NOMO-1 treated with dmso at 0.1 percent for 144 hours (cell line): ENCODE data around the gene CEP41.
"Not testable (repeated sequence)": the region's sequence is repeated elsewhere in the genome, so short reads cannot be mapped to it uniquely, and the experiment has no call there.

Experiments used
- DNase-seq: peaks from one replicate; lab custom pipeline; 2025; ENCODE audit not compliant: unreplicated experiment; lab: John Stamatoyannopoulos, UW

The CEP41 gene

DNA sequence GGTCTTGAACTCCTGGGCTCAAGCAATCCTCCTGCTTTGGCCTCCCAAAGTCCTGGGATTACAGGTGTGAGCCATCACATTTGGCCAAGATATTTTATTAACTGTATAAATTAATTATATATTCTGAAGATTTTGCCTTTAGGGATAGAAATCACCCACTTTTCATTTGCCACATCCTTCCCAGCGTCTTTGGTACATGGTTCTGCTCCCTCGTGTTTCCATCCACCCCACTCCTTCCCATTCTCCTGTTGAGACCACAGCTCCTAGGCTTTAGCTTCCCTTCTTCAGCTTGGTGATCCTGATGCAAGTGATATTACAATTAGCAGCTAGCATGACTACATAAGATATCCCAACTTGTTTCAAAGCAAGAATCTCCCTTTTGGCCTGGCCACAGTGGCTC is 52.1 kb downstream of the CEP41 start:
- DNase-seq: no peak

- DNase-seq: no peak
These were observed 53.0 kb downstream of the CEP41 start for GRCh38 chr7:130387628-130388403.

DNA sequence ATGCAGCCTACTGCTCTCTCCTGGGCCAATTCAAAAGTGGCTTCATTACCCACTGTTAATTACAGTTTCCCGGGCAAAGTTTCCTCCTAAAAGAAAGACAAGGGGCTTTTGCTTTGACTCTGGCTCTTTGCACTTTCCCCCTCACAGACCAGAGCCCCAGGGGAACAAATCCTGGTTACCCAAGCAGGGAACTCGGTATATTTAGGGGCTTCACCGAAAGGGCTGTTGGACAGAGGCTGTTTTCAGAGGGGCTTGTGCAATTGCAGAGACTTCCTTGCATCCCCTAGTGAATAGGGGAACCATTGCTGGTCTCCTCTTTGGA is 53.5 kb downstream of the CEP41 start:
- DNase-seq: no peak

- no peak for DNase-seq
These were observed 53.9 kb downstream of the CEP41 start for GRCh38 chr7:130386876-130387275.

GRCh38 chr7:130385600-130386066 is 55.2 kb downstream of the CEP41 start:
- DNase-seq: no peak

GRCh38 chr7:130384841-130385599 is 55.8 kb downstream of the CEP41 start:
- no peak for DNase-seq

GRCh38 chr7:130384371-130384801 is 56.4 kb downstream of the CEP41 start:
- no peak for DNase-seq

DNA sequence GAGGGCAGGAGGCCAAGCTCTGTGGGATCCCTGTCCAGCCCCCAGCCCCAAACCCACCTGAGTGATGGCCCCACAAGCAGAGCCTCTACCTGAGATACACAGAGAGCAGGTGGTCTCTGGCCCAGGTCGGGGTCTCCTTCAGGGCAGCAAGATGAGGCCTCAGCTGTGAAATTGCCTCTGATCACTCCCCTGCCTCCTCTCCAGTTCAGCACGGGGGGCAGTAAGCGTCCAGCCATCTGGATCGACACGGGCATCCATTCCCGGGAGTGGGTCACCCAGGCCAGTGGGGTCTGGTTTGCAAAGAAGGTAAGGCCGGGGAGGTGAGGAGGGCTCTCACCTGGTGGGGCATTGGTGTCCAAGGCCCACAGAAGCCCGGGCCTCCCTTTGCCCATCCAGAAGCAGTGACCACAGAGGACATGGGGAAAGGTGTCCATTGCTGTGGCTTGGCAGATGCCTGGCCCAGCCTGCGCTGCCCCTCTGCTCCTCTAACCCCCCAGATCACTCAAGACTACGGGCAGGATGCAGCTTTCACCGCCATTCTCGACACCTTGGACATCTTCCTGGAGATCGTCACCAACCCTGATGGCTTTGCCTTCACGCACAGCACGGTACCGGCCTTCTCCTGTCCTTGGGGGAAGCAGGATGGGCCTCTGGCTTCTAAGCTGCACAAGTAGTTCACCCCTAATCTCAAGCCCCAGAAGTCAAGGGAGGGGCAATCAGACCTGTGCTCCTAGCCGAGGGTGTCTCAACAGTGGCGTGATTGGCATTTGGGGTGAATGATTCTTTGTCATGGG is 57.4 kb downstream of the CEP41 start:
- DNase-seq: no peak

DNA sequence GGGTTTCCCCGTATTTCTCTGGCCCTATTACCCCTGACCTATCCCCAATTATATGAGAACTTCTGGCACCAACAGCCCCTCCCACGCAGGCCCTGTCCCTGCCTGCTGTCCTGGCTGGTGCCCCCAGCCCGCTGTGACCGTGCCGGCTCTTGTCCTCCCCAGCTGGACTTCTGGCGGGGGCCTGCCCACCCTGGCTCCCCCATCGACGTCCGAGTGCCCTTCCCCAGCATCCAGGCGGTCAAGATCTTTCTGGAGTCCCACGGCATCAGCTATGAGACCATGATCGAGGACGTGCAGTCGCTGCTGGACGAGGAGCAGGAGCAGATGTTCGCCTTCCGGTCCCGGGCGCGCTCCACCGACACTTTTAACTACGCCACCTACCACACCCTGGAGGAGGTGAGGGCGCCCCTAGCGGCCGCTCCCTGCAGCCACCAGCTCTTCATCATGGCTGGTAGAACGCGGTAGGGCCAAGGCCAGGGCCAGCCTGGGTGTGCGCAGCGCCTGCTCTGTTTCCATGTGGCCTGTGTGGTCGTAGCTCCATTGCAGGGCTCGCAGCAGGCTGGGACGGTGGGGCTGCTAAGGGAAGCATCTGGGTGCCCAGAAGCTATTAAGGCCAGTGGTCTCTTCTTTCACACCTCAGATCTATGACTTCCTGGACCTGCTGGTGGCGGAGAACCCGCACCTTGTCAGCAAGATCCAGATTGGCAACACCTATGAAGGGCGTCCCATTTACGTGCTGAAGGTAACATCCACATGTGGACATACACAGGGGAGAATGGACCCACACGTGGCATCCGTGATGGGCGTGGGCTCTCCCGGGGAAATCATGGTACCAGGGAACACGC is 59.1 kb downstream of the CEP41 start:
- no peak for DNase-seq

- no peak for DNase-seq
These were observed 59.9 kb downstream of the CEP41 start for GRCh38 chr7:130380861-130381455.

GRCh38 chr7:130379921-130380860 is 60.6 kb downstream of the CEP41 start, which contains the start of gene CPA1:
TSS of gene CPA1 (plus strand) at chr7:130380494. CDS start at chr7:130380521, 27 bp downstream.
- no peak for DNase-seq

GRCh38 chr7:130379532-130379920 is 61.3 kb downstream of the CEP41 start:
- no peak for DNase-seq

- DNase-seq: no peak
These were observed 61.8 kb downstream of the CEP41 start for GRCh38 chr7:130379019-130379418.

GRCh38 chr7:130377178-130377577 is 63.6 kb downstream of the CEP41 start:
- no peak for DNase-seq

DNA sequence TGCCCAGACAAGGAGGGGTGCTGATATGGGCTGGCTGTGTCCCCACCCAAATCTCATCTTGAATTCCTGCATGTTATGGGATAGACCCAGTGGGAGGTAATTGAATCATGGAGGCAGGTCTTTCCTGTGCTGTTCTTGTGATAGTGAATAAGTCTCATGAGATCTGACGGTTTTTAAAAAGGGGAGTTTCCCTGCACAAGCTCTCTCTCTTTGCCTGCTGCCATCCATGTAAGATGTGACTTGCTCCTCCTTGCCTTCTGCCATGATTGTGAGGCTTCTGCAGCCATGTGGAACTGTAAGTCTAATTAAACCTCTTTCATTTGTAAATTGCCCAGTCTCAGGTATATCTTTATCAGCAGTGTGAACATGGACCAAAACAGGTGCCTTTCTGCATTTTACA is 64.4 kb downstream of the CEP41 start:
- DNase-seq: not testable (repeated sequence)

DNA sequence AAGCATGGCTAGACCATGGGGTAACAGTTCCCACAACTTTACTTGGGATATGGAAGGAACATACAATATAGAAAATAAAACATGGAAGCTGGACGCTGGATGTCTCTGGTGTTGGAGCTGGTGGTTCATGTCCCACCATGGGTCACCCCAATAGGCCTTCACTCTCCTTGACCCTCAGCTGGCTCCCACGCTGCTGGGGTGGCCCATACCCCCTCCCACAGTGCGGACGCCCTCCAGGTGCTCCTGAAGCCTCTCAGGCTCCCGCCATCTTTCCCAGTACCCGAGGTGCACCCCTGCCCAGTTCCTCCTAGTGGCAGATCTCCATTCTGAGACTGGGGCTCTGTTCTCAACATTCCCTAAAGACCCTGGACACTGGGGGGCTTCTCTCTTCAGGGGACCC is 66.3 kb downstream of the CEP41 start:
- DNase-seq: no peak

- DNase-seq: no peak
These were observed 68.2 kb downstream of the CEP41 start for GRCh38 chr7:130372402-130373165.

DNA sequence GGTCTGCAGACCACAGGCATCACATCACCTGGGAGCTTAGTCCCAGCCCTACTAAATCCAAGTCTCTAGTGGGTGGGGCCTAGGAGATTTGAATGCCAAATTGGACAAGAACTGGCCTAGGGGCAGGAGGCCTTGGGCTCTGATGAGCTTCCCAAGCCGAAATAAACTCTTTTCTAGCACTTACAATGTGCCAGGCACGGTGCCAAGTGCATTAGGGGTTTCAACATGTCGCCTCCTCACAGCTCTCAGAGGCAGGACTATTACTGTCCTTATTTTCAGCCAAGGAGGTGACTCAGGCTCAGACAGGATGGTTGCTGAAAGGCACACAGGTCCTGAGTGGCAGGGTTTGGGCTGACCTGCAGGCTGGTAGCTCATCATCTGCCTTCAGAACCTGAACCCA is 69.8 kb downstream of the CEP41 start:
- no peak for DNase-seq
